DMS153 treated with DMSO at 0.1 percent for 48 hours (cell line): ENCODE measurements around the gene KRTAP4-6.
"Not testable (repeated sequence)": the region's sequence is repeated elsewhere in the genome, so short reads cannot be mapped to it uniquely, and the experiment has no call there.

ENCODE experiments used
- DNase-seq: peaks from one replicate; lab custom pipeline; 2025; ENCODE audit not compliant: unreplicated experiment; lab: John Stamatoyannopoulos, UW

KRTAP4-6 gene

GRCh38 chr17:41140360-41141131, at the start of gene KRTAP4-6:
Gene KRTAP4-6 (minus strand): TSS chr17:41140544. CDS start chr17:41140487, 57 bp downstream.
- DNase-seq: no peak

GRCh38 chr17:41189837-41190318, 49.5 kb upstream of the KRTAP4-6 start, which contains the start of gene KRTAP9-1:
Gene KRTAP9-1 (plus strand): TSS chr17:41189887. CDS start chr17:41189887, 0 bp downstream.
- not testable (repeated sequence) for DNase-seq

GRCh38 chr17:41186872-41187271, 46.5 kb upstream of the KRTAP4-6 start:
- DNase-seq: no peak

- no peak for DNase-seq
Observed at GRCh38 chr17:41185001-41185400, 44.7 kb upstream of the KRTAP4-6 start.

- no peak for DNase-seq
Observed at GRCh38 chr17:41184480-41184961, 44.2 kb upstream of the KRTAP4-6 start, which contains the start of gene KRTAP4-1. Gene KRTAP4-1 (minus strand): TSS chr17:41184911. CDS start chr17:41184854, 57 bp downstream.

GRCh38 chr17:41178843-41179616, 38.7 kb upstream of the KRTAP4-6 start:
- no peak for DNase-seq

- DNase-seq: no peak
Observed at GRCh38 chr17:41178341-41178740, 38.0 kb upstream of the KRTAP4-6 start.

GRCh38 chr17:41177727-41178271, 37.5 kb upstream of the KRTAP4-6 start, which contains the start of gene KRTAP4-2:
Gene KRTAP4-2 (minus strand): TSS chr17:41178221. CDS start chr17:41178164, 57 bp downstream.
- DNase-seq: no peak

- no peak for DNase-seq
Observed at GRCh38 chr17:41176744-41177387, 36.5 kb upstream of the KRTAP4-6 start.

- no peak for DNase-seq
Observed at GRCh38 chr17:41171886-41172285, 31.5 kb upstream of the KRTAP4-6 start.

- no peak for DNase-seq
Observed at GRCh38 chr17:41168121-41168520, 27.8 kb upstream of the KRTAP4-6 start, which contains the start of gene KRTAP4-3. Gene KRTAP4-3 (minus strand): TSS chr17:41168221. CDS start chr17:41168172, 49 bp downstream.

- DNase-seq: no peak
Observed at GRCh38 chr17:41167561-41167960, 27.2 kb upstream of the KRTAP4-6 start.

- no peak for DNase-seq
Observed at GRCh38 chr17:41163828-41164227, 23.5 kb upstream of the KRTAP4-6 start.

- DNase-seq: no peak
Observed at GRCh38 chr17:41160648-41161047, 20.3 kb upstream of the KRTAP4-6 start, which contains the start of gene KRTAP4-4. Gene KRTAP4-4 (minus strand): TSS chr17:41160748. CDS start chr17:41160691, 57 bp downstream.

GRCh38 chr17:41160190-41160589, 19.8 kb upstream of the KRTAP4-6 start:
- not testable (repeated sequence) for DNase-seq

- no peak for DNase-seq
Observed at GRCh38 chr17:41153856-41154255, 13.5 kb upstream of the KRTAP4-6 start.

GRCh38 chr17:41151525-41151924, 11.2 kb upstream of the KRTAP4-6 start:
- no peak for DNase-seq

GRCh38 chr17:41150026-41150425, 9.7 kb upstream of the KRTAP4-6 start:
- DNase-seq: no peak

- DNase-seq: no peak
Observed at GRCh38 chr17:41149652-41149985, 9.3 kb upstream of the KRTAP4-6 start, which contains the start of gene KRTAP4-5. Gene KRTAP4-5 (minus strand): TSS chr17:41149825. CDS start chr17:41149767, 58 bp downstream.

GRCh38 chr17:41148971-41149651, 8.8 kb upstream of the KRTAP4-6 start:
- not testable (repeated sequence) for DNase-seq
